Measurements from ENCODE around the gene CNOT6L.

- TF ChIP-seq CTCF (IDR thresholded peaks at IDR 0.05): no peak
- TF ChIP-seq POLR2A (IDR thresholded peaks at IDR 0.05): no peak
These were observed 123.4 kb downstream of the CNOT6L start for GRCh38 chr4:77695774-77696173.
